Measurements from ENCODE around the gene ARHGAP26. TPM values are rescaled to one million over a fixed set of nuclear protein-coding genes. Genes with fewer than 3 reads are reported as not detected.

ARHGAP26 gene
- total RNA-seq, 1 experiment from 2014 or later: 79.8 TPM

DNA sequence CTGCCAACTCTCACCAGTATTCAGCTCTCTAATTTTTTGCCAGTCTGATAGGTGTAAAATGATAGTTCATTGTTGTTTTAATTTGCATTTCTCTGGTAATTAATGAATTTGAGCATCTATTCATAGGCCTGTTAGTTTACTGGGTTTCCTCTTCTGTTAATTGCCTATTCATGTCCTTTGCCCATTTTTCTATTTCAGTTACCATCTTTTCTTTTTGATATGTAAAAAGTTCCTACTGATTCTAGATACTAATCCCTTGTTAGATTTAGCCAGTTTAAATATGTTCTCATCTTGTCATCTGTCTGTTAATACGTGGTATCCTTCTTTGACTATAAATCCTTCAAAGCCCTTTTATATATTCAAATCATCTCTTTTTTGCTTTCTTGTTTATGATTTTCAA is 247.8 kb downstream of the ARHGAP26 start:
- ChIA-PET CTCF (no interaction called here), POLR2A (no interaction called here)
- no peak overlapping the region for H3K4me3 ChIP-seq (ENCODE audit: low read depth, low read length)
- no peaks in the 10 kb centered on the region for H3K9me3 ChIP-seq
- Mint-ChIP-seq H3K27me3 (ENCODE audit: insufficient read depth, unreplicated experiment) (no peaks in the 10 kb centered on the region), H3K36me3 (ENCODE audit: insufficient read depth, unreplicated experiment) (peaks cover 53% of the 10 kb centered on the region), H3K9me3 (ENCODE audit: unreplicated experiment) (no peaks in the 10 kb centered on the region), H3K4me3 (ENCODE audit: unreplicated experiment) (no peak overlapping the region), H3K4me1 (ENCODE audit: low read depth, unreplicated experiment) (no peaks in the 10 kb centered on the region), H3K27ac (ENCODE audit: unreplicated experiment) (no peak overlapping the region)
- intact Hi-C loops (cut with micrococcal nuclease; ENCODE audit: unreplicated experiment): no loop called here
- no peaks in the 10 kb centered on the region for H3K4me1 ChIP-seq
- no peak for DNase-seq
- TF ChIP-seq, protein P1, sequence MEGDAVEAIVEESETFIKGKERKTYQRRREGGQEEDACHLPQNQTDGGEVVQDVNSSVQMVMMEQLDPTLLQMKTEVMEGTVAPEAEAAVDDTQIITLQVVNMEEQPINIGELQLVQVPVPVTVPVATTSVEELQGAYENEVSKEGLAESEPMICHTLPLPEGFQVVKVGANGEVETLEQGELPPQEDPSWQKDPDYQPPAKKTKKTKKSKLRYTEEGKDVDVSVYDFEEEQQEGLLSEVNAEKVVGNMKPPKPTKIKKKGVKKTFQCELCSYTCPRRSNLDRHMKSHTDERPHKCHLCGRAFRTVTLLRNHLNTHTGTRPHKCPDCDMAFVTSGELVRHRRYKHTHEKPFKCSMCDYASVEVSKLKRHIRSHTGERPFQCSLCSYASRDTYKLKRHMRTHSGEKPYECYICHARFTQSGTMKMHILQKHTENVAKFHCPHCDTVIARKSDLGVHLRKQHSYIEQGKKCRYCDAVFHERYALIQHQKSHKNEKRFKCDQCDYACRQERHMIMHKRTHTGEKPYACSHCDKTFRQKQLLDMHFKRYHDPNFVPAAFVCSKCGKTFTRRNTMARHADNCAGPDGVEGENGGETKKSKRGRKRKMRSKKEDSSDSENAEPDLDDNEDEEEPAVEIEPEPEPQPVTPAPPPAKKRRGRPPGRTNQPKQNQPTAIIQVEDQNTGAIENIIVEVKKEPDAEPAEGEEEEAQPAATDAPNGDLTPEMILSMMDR (IDR thresholded peaks at IDR 0.05; ENCODE audit: insufficient read depth in 1 of 2, low read depth in 1 of 2, low read length in 1 of 2, severe bottlenecking in 1 of 2, unreplicated experiment in 1 of 2): no peak
- H3K36me3 ChIP-seq (ENCODE audit: control insufficient read depth, insufficient read depth, low read length): no peaks in the 10 kb centered on the region; the same call in 1 of the 2 replicates
- H3K27me3 ChIP-seq (replicated peaks; ENCODE audit: control insufficient read depth, insufficient read depth, low read length): no peaks in the 10 kb centered on the region
- BruUV-seq (replicated peaks): no TSS peak

DNA sequence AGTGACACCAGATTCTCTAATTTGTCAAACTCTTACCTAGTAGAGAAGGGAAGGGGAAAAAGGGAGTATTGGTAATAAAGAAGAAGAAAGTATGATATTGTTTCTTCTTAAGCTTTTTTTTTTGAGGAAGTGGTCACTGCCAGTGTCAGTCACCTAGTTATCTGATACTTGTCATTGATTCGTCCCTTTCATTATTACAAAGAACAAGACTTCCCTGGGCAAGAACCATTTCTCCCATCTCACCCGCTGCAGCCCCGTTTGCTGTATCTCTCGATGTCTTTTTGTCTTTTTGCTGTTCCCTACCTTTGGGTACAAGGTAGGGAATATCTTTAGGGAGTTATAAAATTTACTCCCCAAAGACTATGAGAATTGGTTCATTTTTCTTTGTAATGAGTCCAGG is 249.0 kb downstream of the ARHGAP26 start:
- ChIA-PET CTCF (no interaction called here), POLR2A (no interaction called here)
- Mint-ChIP-seq H3K36me3 (ENCODE audit: insufficient read depth, unreplicated experiment) (peaks cover 56% of the 10 kb centered on the region), H3K9me3 (ENCODE audit: unreplicated experiment) (no peaks in the 10 kb centered on the region), H3K4me3 (ENCODE audit: unreplicated experiment) (no peak overlapping the region), H3K27me3 (ENCODE audit: insufficient read depth, unreplicated experiment) (no peaks in the 10 kb centered on the region), H3K4me1 (ENCODE audit: low read depth, unreplicated experiment) (no peaks in the 10 kb centered on the region), H3K27ac (ENCODE audit: unreplicated experiment) (no peak overlapping the region)
- no peak overlapping the region for H3K4me3 ChIP-seq (ENCODE audit: low read depth, low read length)
- H3K36me3 ChIP-seq (ENCODE audit: control insufficient read depth, insufficient read depth, low read length): no peaks in the 10 kb centered on the region; the same call in none of the 2 replicates
- H3K4me1 ChIP-seq: no peaks in the 10 kb centered on the region
- no TSS peak for BruUV-seq (replicated peaks)
- DNase-seq: no peak
- TF ChIP-seq, protein P1 (IDR thresholded peaks at IDR 0.05; ENCODE audit: insufficient read depth in 1 of 2, low read depth in 1 of 2, low read length in 1 of 2, severe bottlenecking in 1 of 2, unreplicated experiment in 1 of 2): no peak
- H3K27me3 ChIP-seq (replicated peaks; ENCODE audit: control insufficient read depth, insufficient read depth, low read length): no peaks in the 10 kb centered on the region
- intact Hi-C loops (cut with micrococcal nuclease; ENCODE audit: unreplicated experiment): no loop called here
- no peaks in the 10 kb centered on the region for H3K9me3 ChIP-seq

DNA sequence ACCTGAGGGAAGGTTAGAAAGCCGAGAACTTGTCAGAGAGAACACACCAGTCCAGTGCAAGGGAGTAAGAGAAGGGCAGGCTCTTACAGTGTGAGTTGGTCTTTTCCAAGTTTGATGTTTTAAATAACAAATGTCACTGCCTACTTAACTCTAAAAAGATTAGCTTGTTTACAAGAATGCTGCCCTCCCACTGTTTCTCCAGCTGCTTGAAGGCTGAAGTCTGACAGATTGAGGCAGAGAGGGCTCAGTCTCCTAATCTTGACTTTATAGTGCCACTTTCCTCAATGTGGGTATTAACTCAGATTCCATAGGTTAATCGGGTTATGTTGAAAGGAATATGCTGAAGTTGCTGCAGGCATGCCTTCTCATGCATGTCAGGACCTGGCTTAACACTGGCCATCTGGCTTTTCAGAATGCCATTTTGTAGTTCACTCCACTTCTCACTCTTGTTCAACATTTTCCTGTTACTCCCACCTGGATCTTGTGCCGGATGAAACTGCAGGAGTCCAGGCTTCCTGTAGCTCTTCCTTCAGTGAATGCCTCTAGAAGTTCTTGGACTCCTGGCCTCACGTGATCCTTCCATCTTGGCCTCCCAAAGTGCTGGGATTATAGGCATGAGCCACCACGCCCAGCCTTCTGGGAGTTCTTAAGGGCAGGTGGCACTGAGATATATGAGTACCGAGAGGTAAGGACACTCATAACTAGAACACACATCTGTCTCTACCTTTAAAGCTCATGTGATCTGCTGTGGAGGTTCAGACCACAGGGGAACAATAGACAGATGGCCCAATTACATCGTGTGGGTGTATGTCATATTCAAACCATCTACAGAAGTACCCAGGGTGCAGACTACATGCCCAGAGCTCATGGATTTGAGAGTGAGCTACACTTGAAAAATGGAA is 249.7 kb downstream of the ARHGAP26 start:
- H3K36me3 Mint-ChIP-seq (ENCODE audit: insufficient read depth, unreplicated experiment): peaks cover 56% of the 10 kb centered on the region
- H3K27me3 Mint-ChIP-seq (ENCODE audit: insufficient read depth, unreplicated experiment): no peaks in the 10 kb centered on the region
- Histone ChIP-seq H3K4me3 (ENCODE audit: low read depth, low read length) (no peak overlapping the region), H3K9me3 (no peaks in the 10 kb centered on the region), H3K4me1 (no peaks in the 10 kb centered on the region), H3K27me3 (replicated peaks; ENCODE audit: control insufficient read depth, insufficient read depth, low read length) (no peaks in the 10 kb centered on the region), H3K36me3 (ENCODE audit: control insufficient read depth, insufficient read depth, low read length) (no peaks in the 10 kb centered on the region; the same call in 1 of the 2 replicates)
- H3K9me3 Mint-ChIP-seq (ENCODE audit: unreplicated experiment): no peaks in the 10 kb centered on the region
- ChIA-PET CTCF (no interaction called here), POLR2A (no interaction called here)
- H3K4me3 Mint-ChIP-seq (ENCODE audit: unreplicated experiment): no peak overlapping the region
- intact Hi-C loops (cut with micrococcal nuclease; ENCODE audit: unreplicated experiment): no loop called here
- no peak overlapping the region for H3K27ac Mint-ChIP-seq (ENCODE audit: unreplicated experiment)
- TF ChIP-seq, protein P1 (IDR thresholded peaks at IDR 0.05; ENCODE audit: insufficient read depth in 1 of 2, low read depth in 1 of 2, low read length in 1 of 2, severe bottlenecking in 1 of 2, unreplicated experiment in 1 of 2): no peak
- H3K4me1 Mint-ChIP-seq (ENCODE audit: low read depth, unreplicated experiment): no peaks in the 10 kb centered on the region
- no TSS peak for BruUV-seq (replicated peaks)
- no peak for DNase-seq
